Keratinocyte (primary cell): ENCODE data around the gene CHSY1. TPM values are rescaled to one million over a fixed set of nuclear protein-coding genes. Genes with fewer than 3 reads are reported as not detected.

ENCODE experiments used
- DNase-seq: peaks from one replicate; pipeline ENCODE4 v3.0.0-alpha.2; 2011; ENCODE audit warnings: low read depth, missing footprints, low spot score
- FAIRE-seq: peaks from 2 replicates; lab custom pipeline; 2011; peaks lifted over from hg19 to GRCh38; lab: Jason Lieb, UNC
- H2AFZ ChIP-seq: 2 replicates; pipeline ENCODE4 v1.6.0; 2012; ENCODE audit warnings: low read length, control low read depth, inconsistent platforms; ENCODE audit not compliant: control insufficient read depth
- H3K27ac ChIP-seq: 2 replicates; pipeline ENCODE4 v1.5.1; 2011; ENCODE audit warnings: low read length; ENCODE audit not compliant: control insufficient read depth, insufficient read depth
- H3K27me3 ChIP-seq: 3 replicates; pipeline ENCODE4 v1.6.0; 2011; ENCODE audit warnings: low read length; ENCODE audit not compliant: control insufficient read depth, insufficient read depth; ENCODE audit errors: extremely low read depth
- H3K36me3 ChIP-seq, 2 experiments: 2 replicates in 1 of 2; 3 replicates in 1 of 2; pipeline ENCODE4 v1.5.1; 2011; ENCODE audit warnings: low read length in 2 of 2, mild to moderate bottlenecking in 1 of 2; ENCODE audit not compliant: control insufficient read depth in 2 of 2, insufficient read depth in 2 of 2; ENCODE audit errors: extremely low read depth in 1 of 2
- H3K4me1 ChIP-seq: 3 replicates; pipeline ENCODE4 v1.5.1; 2011; ENCODE audit warnings: low read length; ENCODE audit not compliant: control insufficient read depth, insufficient read depth; ENCODE audit errors: extremely low read depth
- H3K4me2 ChIP-seq: 3 replicates; pipeline ENCODE4 v1.6.0; 2011; ENCODE audit warnings: low read depth, low read length; ENCODE audit not compliant: control insufficient read depth, insufficient read depth; ENCODE audit errors: extremely low read depth
- H3K4me3 ChIP-seq, 3 experiments: fragments of 200-600 bp in 1 of 3; sonication (generic) in 1 of 3; 2 replicates in 2 of 3; 3 replicates in 1 of 3; pipeline ENCODE4 v1.5.1; 2011 to 2016; ENCODE audit warnings: low read length in 3 of 3, mild to moderate bottlenecking in 3 of 3, control low read depth in 2 of 3, inconsistent platforms in 1 of 3, low read depth in 1 of 3, mixed read lengths in 1 of 3, mixed run types in 1 of 3, moderate library complexity in 1 of 3; ENCODE audit not compliant: control insufficient read depth in 2 of 3, insufficient read depth in 2 of 3; ENCODE audit errors: extremely low read depth in 1 of 3
- H3K79me2 ChIP-seq: 2 replicates; pipeline ENCODE4 v1.6.0; 2012; ENCODE audit warnings: low read length; ENCODE audit not compliant: control insufficient read depth, insufficient read depth
- H3K9ac ChIP-seq: 3 replicates; pipeline ENCODE4 v1.6.0; 2011; ENCODE audit warnings: low read length; ENCODE audit not compliant: control insufficient read depth, insufficient read depth; ENCODE audit errors: extremely low read depth
- H3K9me1 ChIP-seq: 3 replicates; pipeline ENCODE4 v1.6.0; 2011; ENCODE audit warnings: low read length; ENCODE audit not compliant: control insufficient read depth, insufficient read depth; ENCODE audit errors: extremely low read depth
- H3K9me3 ChIP-seq: 2 replicates; pipeline ENCODE4 v1.5.1; 2012; ENCODE audit warnings: low read depth, low read length; ENCODE audit not compliant: control insufficient read depth
- H4K20me1 ChIP-seq: 3 replicates; pipeline ENCODE4 v1.6.0; 2011; ENCODE audit warnings: low read length; ENCODE audit not compliant: control insufficient read depth, insufficient read depth; ENCODE audit errors: extremely low read depth
- CTCF ChIP-seq, 3 experiments: IDR thresholded peaks in 1 of 3; conservative IDR thresholded peaks in 1 of 3; optimal IDR thresholded peaks in 1 of 3; 2 replicates in 2 of 3; 3 replicates in 1 of 3; pipeline versions ENCODE3 to v1.5.1; 2011; ENCODE audit warnings: low read length in 3 of 3, mild to moderate bottlenecking in 3 of 3, moderate library complexity in 2 of 3, control low read depth in 1 of 3, inconsistent platforms in 1 of 3; ENCODE audit not compliant: insufficient read depth in 2 of 3; ENCODE audit errors: extremely low read depth in 1 of 3
- EZH2 ChIP-seq: IDR thresholded peaks from one replicate; pipeline ENCODE4 v1.6.1; 2012; ENCODE audit warnings: inconsistent platforms, mild to moderate bottlenecking, low read length, moderate library complexity
- dilution Hi-C: fragments of 300-500 bp; cut with MboI; formaldehyde crosslinking; loops from one replicate; pipeline ENCODE4 v1.7.0; 2020; ENCODE audit warnings: low sequenced_read_pairs; ENCODE audit not compliant: extremely low pct_ligation_motif_present
- polyA plus RNA-seq, 5 experiments: library from polyadenylated mRNA; depleted of rRNA in 3 of 5; stranded (reverse) in 3 of 5; stranded (forward) in 1 of 5; unstranded in 1 of 5; fragments of >200 nt; gene quantifications; 1 replicate in 1 of 5; 2 replicates in 3 of 5; 3 replicates in 1 of 5; pipeline versions ENCODE4 v1.2.1 to v1.2.3, GENCODE V29; 2011 to 2012; ENCODE audit warnings: missing spikeins in 2 of 5, low read depth in 1 of 5, low replicate concordance in 1 of 5

The CHSY1 gene
- polyA plus RNA-seq, 1 donor (not counting 4 experiments of a cell fraction or from before 2014, with no cell fraction given) = 27.0 TPM

- Histone ChIP-seq H3K4me3 (no peak overlapping the region), H3K9me1 (no peaks in the 10 kb centered on the region), H2AFZ (no peak overlapping the region), H3K27me3 (no peaks in the 10 kb centered on the region), H3K9ac (no peak overlapping the region), H3K79me2 (peaks cover 93% of the 10 kb centered on the region), H3K27ac (no peak overlapping the region), H3K9me3 (no peaks in the 10 kb centered on the region), H3K36me3 (peaks cover 0 to 2% of the 10 kb centered on the region in 2 experiments), H3K4me1 (peaks cover 55% of the 10 kb centered on the region), H4K20me1 (peaks cover 3% of the 10 kb centered on the region), H3K4me2 (no peak overlapping the region)
- DNase-seq (no peak), FAIRE-seq (no peak)
- dilution Hi-C loops = no loop called here
- peak in 1 of 3 experiments; percentile 21 for TF ChIP-seq CTCF (optimal IDR thresholded peaks at IDR 0.05 in 1 of 3, IDR thresholded peaks at IDR 0.05 in 1 of 3, conservative IDR thresholded peaks at IDR 0.05 in 1 of 3; ENCODE audit: extremely low read depth in 1 of 3, insufficient read depth in 2 of 3, low read length in 3 of 3)
- TF ChIP-seq EZH2 = no peak
These were observed 34.4 kb downstream of the CHSY1 start for GRCh38 chr15:101217446-101217845.

- DNase-seq = no peak
- Histone ChIP-seq H3K9ac (peak overlapping the region; percentile 12), H3K4me2 (peak overlapping the region; percentile 90), H3K36me3 (peaks cover 0 to 2% of the 10 kb centered on the region in 2 experiments), H4K20me1 (peaks cover 3% of the 10 kb centered on the region), H3K9me3 (no peaks in the 10 kb centered on the region), H3K4me1 (peaks cover 60% of the 10 kb centered on the region), H3K79me2 (peaks cover 93% of the 10 kb centered on the region), H3K27ac (peak overlapping the region; percentile 61), H3K27me3 (no peaks in the 10 kb centered on the region), H3K9me1 (no peaks in the 10 kb centered on the region), H3K4me3 (peak overlapping the region in 2 of 3 experiments; percentile 13 to 50), H2AFZ (no peak overlapping the region)
- FAIRE-seq = no peak
- dilution Hi-C loops = no loop called here
- TF ChIP-seq CTCF (optimal IDR thresholded peaks at IDR 0.05 in 1 of 3, IDR thresholded peaks at IDR 0.05 in 1 of 3, conservative IDR thresholded peaks at IDR 0.05 in 1 of 3; ENCODE audit: extremely low read depth in 1 of 3, insufficient read depth in 2 of 3, low read length in 3 of 3) (no peak), EZH2 (no peak)
These were observed 35.7 kb downstream of the CHSY1 start for GRCh38 chr15:101216100-101216499.
